Kidney epithelial cell (primary cell): ENCODE results near the gene FNDC1. TPM values are rescaled to one million over a fixed set of nuclear protein-coding genes. Genes with fewer than 3 reads are reported as not detected.
"Not testable (repeated sequence)": the region's sequence is repeated elsewhere in the genome, so short reads cannot be mapped to it uniquely, and the experiment has no call there.

Experiments
- DNase-seq: peaks from one replicate; pipeline ENCODE4 v3.0.0-alpha.2; 2010; ENCODE audit warnings: low read depth
- H3K27me3 ChIP-seq: 2 replicates; pipeline ENCODE4 v1.6.0; 2011; ENCODE audit warnings: low read length; ENCODE audit not compliant: control insufficient read depth, insufficient read depth
- H3K36me3 ChIP-seq: 2 replicates; pipeline ENCODE4 v1.5.1; 2011; ENCODE audit warnings: low read length; ENCODE audit not compliant: control insufficient read depth, insufficient read depth
- H3K4me3 ChIP-seq: 2 replicates; pipeline ENCODE4 v1.5.1; 2011; ENCODE audit warnings: low read depth, mild to moderate bottlenecking, control low read depth, low read length
- CTCF ChIP-seq: IDR thresholded peaks from 2 replicates; pipeline ENCODE4 v1.5.1; 2011; ENCODE audit warnings: mild to moderate bottlenecking, moderate library complexity, low read length, control low read depth, inconsistent platforms; ENCODE audit not compliant: insufficient read depth, poor library complexity, severe bottlenecking
- total RNA-seq: library from RNA; depleted of rRNA; stranded (reverse); fragments of >200 nt; gene quantifications from 2 replicates; pipeline ENCODE4 v1.2.3, GENCODE V29; 2015

The FNDC1 gene
- total RNA-seq, 1 donor from 2014 or later: 1.0 TPM

GRCh38 chr6:159271257-159271656, 102.1 kb downstream of the FNDC1 start:
- H3K27me3 ChIP-seq: no peaks in the 10 kb centered on the region
- no peaks in the 10 kb centered on the region for H3K36me3 ChIP-seq
- no peak for TF ChIP-seq CTCF
- no peak overlapping the region for H3K4me3 ChIP-seq
- no peak for DNase-seq

DNA sequence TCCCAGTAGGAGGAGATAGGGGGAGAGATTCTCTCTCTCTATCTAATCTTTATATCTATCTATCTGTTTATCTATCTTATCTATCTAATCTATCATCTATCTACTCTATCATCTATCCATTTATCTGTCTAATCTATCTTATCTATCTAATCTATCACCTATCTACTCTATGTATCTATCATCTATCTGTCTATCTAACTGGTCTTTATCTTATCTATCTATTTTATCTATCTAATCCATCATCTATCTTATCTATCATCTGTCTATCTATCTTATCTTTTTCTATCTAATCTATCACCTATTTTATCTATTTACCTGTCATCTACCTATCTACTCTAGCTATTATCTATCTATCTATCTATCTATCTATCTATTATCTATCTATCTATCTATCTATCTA, 109.4 kb downstream of the FNDC1 start:
- DNase-seq: no peak
- TF ChIP-seq CTCF: no peak

DNA sequence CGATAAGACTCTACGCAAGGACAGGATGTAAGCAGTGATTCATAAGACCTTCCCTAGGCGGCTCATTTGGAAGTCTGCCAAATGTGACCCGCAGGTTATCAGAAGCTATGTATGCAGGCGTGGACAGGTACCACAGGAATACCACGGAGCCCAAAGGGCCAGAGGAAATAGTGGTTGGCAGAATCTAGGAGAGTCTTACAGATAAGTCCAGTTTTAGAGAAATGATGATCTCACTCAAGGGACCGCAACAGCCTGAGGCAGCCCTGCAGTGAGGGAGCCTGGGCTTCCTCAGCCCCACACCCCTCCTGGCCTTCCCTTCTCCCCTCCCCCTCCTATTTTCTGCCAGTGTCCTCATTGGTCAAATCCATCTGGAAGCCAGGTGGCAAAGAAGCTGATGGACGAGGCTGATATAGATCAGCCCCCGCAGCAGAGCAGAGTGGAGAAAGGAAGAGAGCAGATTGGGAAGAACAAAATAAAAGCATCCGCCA, 110.6 kb downstream of the FNDC1 start:
- no peak overlapping the region for H3K4me3 ChIP-seq
- no peaks in the 10 kb centered on the region for H3K36me3 ChIP-seq
- no peaks in the 10 kb centered on the region for H3K27me3 ChIP-seq
- DNase-seq: no peak
- TF ChIP-seq CTCF: no peak

More for the DNA sequence above, 109.4 kb downstream of the FNDC1 start:
- Histone ChIP-seq H3K4me3 (no peak overlapping the region), H3K36me3 (no peaks in the 10 kb centered on the region), H3K27me3 (no peaks in the 10 kb centered on the region)

- H3K36me3 ChIP-seq: no peaks in the 10 kb centered on the region
- no peak overlapping the region for H3K4me3 ChIP-seq
- TF ChIP-seq CTCF: no peak
- no peak for DNase-seq
- H3K27me3 ChIP-seq: no peaks in the 10 kb centered on the region
Measured at GRCh38 chr6:159282421-159282820, 113.2 kb downstream of the FNDC1 start.

DNA sequence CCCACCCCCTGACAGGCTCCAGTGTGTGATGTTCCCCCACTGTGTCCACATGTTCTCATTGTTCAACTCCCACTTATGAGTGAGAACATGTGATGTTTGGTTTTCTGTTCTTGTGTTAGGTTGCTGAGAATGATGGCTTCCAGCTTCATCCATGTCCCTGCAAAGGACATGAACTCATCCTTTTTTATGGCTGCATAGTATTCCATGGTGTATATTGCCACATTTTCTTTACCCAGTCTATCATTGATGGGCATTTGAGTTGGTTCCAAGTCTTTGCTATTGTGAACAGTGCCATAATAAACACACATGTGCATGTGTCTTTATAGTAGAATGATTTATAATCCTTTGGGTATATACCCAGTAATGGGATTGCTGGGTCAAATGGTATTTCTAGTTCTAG, 115.5 kb downstream of the FNDC1 start:
- not testable (repeated sequence) for H3K36me3 ChIP-seq

GRCh38 chr6:159298840-159299239, 129.6 kb downstream of the FNDC1 start:
- no peaks in the 10 kb centered on the region for H3K36me3 ChIP-seq
- H3K4me3 ChIP-seq: no peak overlapping the region
- no peaks in the 10 kb centered on the region for H3K27me3 ChIP-seq
- TF ChIP-seq CTCF: no peak
- DNase-seq: no peak

More for the DNA sequence above, 115.5 kb downstream of the FNDC1 start:
- H3K4me3 ChIP-seq, DNase-seq, H3K27me3 ChIP-seq: not testable (repeated sequence)

DNA sequence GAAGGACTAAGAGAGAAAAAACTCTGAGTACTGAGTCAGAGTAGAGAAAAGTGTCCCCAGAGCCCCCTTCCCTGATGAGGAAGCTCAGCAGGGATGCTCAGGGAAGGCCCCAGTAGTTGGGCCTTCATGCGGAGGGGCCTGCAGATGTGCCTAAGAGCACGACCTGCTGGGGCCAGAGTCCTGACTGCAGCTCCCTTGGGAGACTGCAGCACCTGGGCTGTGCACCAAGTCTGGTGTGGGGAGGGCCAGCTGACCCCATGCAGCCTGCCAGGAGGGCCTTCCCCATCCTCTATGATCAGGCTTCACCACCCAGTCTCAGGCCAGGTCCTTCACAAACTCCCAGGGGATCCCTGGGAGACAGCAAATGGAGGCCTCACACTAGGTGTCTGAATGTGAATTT, 130.4 kb downstream of the FNDC1 start:
- DNase-seq: no peak
- Histone ChIP-seq H3K36me3 (no peaks in the 10 kb centered on the region), H3K4me3 (no peak overlapping the region), H3K27me3 (no peaks in the 10 kb centered on the region)
- no peak for TF ChIP-seq CTCF
